Esophagus muscularis mucosa (tissue), 4 donors: ENCODE measurements around the gene SCAMP2. TPM values are rescaled to one million over a fixed set of nuclear protein-coding genes. Genes with fewer than 3 reads are reported as not detected.

ENCODE experiments used
- DNase-seq: peaks from one replicate; pipeline ENCODE4 v3.0.0-alpha.2; 2017; ENCODE audit errors: extremely low spot score
- H3K27ac ChIP-seq, 4 donors: fragments of 200-600 bp; sonication (generic); replicated peaks in 1 of 4; 1 replicate in 3 of 4; 2 replicates in 1 of 4; pipeline ENCODE4 v1.5.1; 2016 to 2019; ENCODE audit warnings: mild to moderate bottlenecking in 1 of 4
- H3K27me3 ChIP-seq, 4 donors: fragments of 200-600 bp; sonication (generic); one replicate each; pipeline versions ENCODE4 v1.5.1 to v1.6.0; 2016 to 2019
- H3K36me3 ChIP-seq, 4 donors: fragments of 200-600 bp; sonication (generic); one replicate each; pipeline ENCODE4 v1.5.1; 2016 to 2019
- H3K4me1 ChIP-seq, 4 donors: fragments of 200-600 bp; sonication (generic); one replicate each; pipeline ENCODE4 v1.5.1; 2016 to 2019
- H3K4me3 ChIP-seq, 4 donors: fragments of 200-600 bp; sonication (generic); 1 replicate in 2 of 4; 2 replicates in 2 of 4; pipeline ENCODE4 v1.5.1; 2016 to 2019; ENCODE audit warnings: mild to moderate bottlenecking in 4 of 4, moderate library complexity in 1 of 4
- H3K9me3 ChIP-seq, 4 donors: fragments of 200-600 bp; sonication (generic); 1 replicate in 3 of 4; 2 replicates in 1 of 4; pipeline ENCODE4 v1.5.1; 2016 to 2019
- CTCF ChIP-seq, 3 experiments: fragments of 200-600 bp in 2 of 3; fragments of 450-650 bp in 1 of 3; sonication (generic) in 2 of 3; IDR thresholded peaks; one replicate each; pipeline ENCODE4 v1.5.1; 2017 to 2019; ENCODE audit warnings: antibody characterized with exemption in 3 of 3, mild to moderate bottlenecking in 2 of 3, moderate library complexity in 1 of 3
- EP300 ChIP-seq: sonication (generic); formaldehyde crosslinking; IDR thresholded peaks from one replicate; pipeline ENCODE4 v1.6.1; 2017; ENCODE audit warnings: antibody characterized with exemption
- POLR2A ChIP-seq: fragments of 450-650 bp; IDR thresholded peaks from one replicate; pipeline ENCODE4 v1.6.1; 2017; ENCODE audit warnings: antibody characterized with exemption, moderate library complexity, mild to moderate bottlenecking, low read depth
- POLR2AphosphoS5 ChIP-seq, 2 donors: sonication (generic); formaldehyde crosslinking; IDR thresholded peaks; one replicate each; pipeline ENCODE4 v1.6.1; 2017; ENCODE audit warnings: antibody characterized with exemption in 2 of 2
- WGBS: methylation state at CpG from one replicate; pipeline ENCODE4 v1.1.5; 2018; 5-methylcytosine and 5-hydroxymethylcytosine counted together
- intact Hi-C: fragments of 100-400 bp; cut with DNase I; formaldehyde crosslinking; loops from one replicate; pipeline ENCODE4 v1.15.1; 2023
- total RNA-seq, 4 donors: library from RNA; depleted of rRNA; stranded (reverse); fragments of >200 nt; gene quantifications; one replicate each; pipeline versions ENCODE4 v1.1.0 to v1.2.1, GENCODE V29; 2016

SCAMP2 gene
- total RNA-seq, 4 donors from 2014 or later, result 57.3 to 125 (median 94.9) TPM

GRCh38 chr15:74829991-74830390, 43.2 kb downstream of the SCAMP2 start:
- Histone ChIP-seq H3K9me3 (no peaks in the 10 kb centered on the region), H3K4me3 (no peak overlapping the region), H3K27me3 (peaks cover 0 to 37% (median 15%) of the 10 kb centered on the region in 4 donors), H3K36me3 (no peaks in the 10 kb centered on the region), H3K27ac (no peak overlapping the region), H3K4me1 (peaks cover 8 to 11% (median 10%) of the 10 kb centered on the region in 4 donors)
- WGBS, result 64% methylated on average over 5 of the region's 6 CpGs
- intact Hi-C loops, result no loop called here
- DNase-seq, result no peak
- TF ChIP-seq POLR2A (no peak), CTCF (IDR thresholded peaks at IDR 0.05) (no peak), EP300 (no peak), POLR2AphosphoS5 (IDR thresholded peaks at IDR 0.05) (no peak)

- WGBS, result 73% methylated on average over 3 of the region's 3 CpGs
- DNase-seq, result no peak
- TF ChIP-seq EP300, result no peak
- TF ChIP-seq POLR2AphosphoS5 (IDR thresholded peaks at IDR 0.05), result no peak
- TF ChIP-seq CTCF (IDR thresholded peaks at IDR 0.05), result no peak
- no peak for TF ChIP-seq POLR2A
Observed at GRCh38 chr15:74829486-74829885, 43.7 kb downstream of the SCAMP2 start.

GRCh38 chr15:74828835-74829234, 44.3 kb downstream of the SCAMP2 start:
- DNase-seq, result no peak
- Histone ChIP-seq H3K36me3 (no peaks in the 10 kb centered on the region), H3K9me3 (no peaks in the 10 kb centered on the region), H3K27me3 (peaks cover 0 to 39% (median 15%) of the 10 kb centered on the region in 4 donors), H3K4me1 (peaks cover 8 to 11% (median 10%) of the 10 kb centered on the region in 4 donors), H3K27ac (no peak overlapping the region), H3K4me3 (no peak overlapping the region)
- WGBS, result 76% methylated on average over 6 of the region's 6 CpGs
- TF ChIP-seq EP300, result no peak
- TF ChIP-seq POLR2A, result no peak
- no peak for TF ChIP-seq CTCF (IDR thresholded peaks at IDR 0.05)
- TF ChIP-seq POLR2AphosphoS5 (IDR thresholded peaks at IDR 0.05), result no peak
- intact Hi-C loops, result no loop called here

More at GRCh38 chr15:74829486-74829885, 43.7 kb downstream of the SCAMP2 start:
- peaks cover 0 to 39% (median 15%) of the 10 kb centered on the region in 4 donors for H3K27me3 ChIP-seq
- no peak overlapping the region for H3K4me3 ChIP-seq
- H3K27ac ChIP-seq, result no peak overlapping the region
- intact Hi-C loops, result no loop called here
- peaks cover 8 to 11% (median 10%) of the 10 kb centered on the region in 4 donors for H3K4me1 ChIP-seq
- H3K9me3 ChIP-seq, result no peaks in the 10 kb centered on the region
- no peaks in the 10 kb centered on the region for H3K36me3 ChIP-seq

- Histone ChIP-seq H3K9me3 (no peaks in the 10 kb centered on the region), H3K4me3 (no peak overlapping the region), H3K27ac (no peak overlapping the region), H3K4me1 (peaks cover 8 to 11% (median 10%) of the 10 kb centered on the region in 4 donors), H3K36me3 (no peaks in the 10 kb centered on the region), H3K27me3 (peaks cover 0 to 39% (median 15%) of the 10 kb centered on the region in 4 donors)
- intact Hi-C loops, result no loop called here
- no peak for TF ChIP-seq POLR2A
- TF ChIP-seq CTCF (IDR thresholded peaks at IDR 0.05), result no peak
- TF ChIP-seq EP300, result no peak
- no peak for TF ChIP-seq POLR2AphosphoS5 (IDR thresholded peaks at IDR 0.05)
- DNase-seq, result no peak
- WGBS, result no CpG with 5 or more reads among the region's 5 CpGs
Observed at GRCh38 chr15:74827614-74828013, 45.6 kb downstream of the SCAMP2 start.

GRCh38 chr15:74826921-74827320, 46.2 kb downstream of the SCAMP2 start:
- no peak overlapping the region for H3K27ac ChIP-seq
- H3K36me3 ChIP-seq, result no peaks in the 10 kb centered on the region
- no peak overlapping the region for H3K4me3 ChIP-seq
- 15% methylated on average over 11 of the region's 21 CpGs for WGBS
- no peak for TF ChIP-seq POLR2AphosphoS5 (IDR thresholded peaks at IDR 0.05)
- no peak for TF ChIP-seq POLR2A
- no peak for TF ChIP-seq EP300
- no peak for TF ChIP-seq CTCF (IDR thresholded peaks at IDR 0.05)
- no peak for DNase-seq
- H3K27me3 ChIP-seq, result peaks cover 0 to 39% (median 15%) of the 10 kb centered on the region in 4 donors
- intact Hi-C loops, result no loop called here
- no peaks in the 10 kb centered on the region for H3K9me3 ChIP-seq
- H3K4me1 ChIP-seq, result peaks cover 8 to 11% (median 10%) of the 10 kb centered on the region in 4 donors
